Esophagus muscularis mucosa (tissue), 3 donors: ENCODE data around the gene IL20.

Experiments
- POLR2A ChIP-seq: fragments of 450-650 bp; IDR thresholded peaks from one replicate; pipeline ENCODE4 v1.6.1; 2017; ENCODE audit warnings: antibody characterized with exemption, moderate library complexity, mild to moderate bottlenecking, low read depth
- POLR2AphosphoS5 ChIP-seq, 2 donors: sonication (generic); formaldehyde crosslinking; IDR thresholded peaks; one replicate each; pipeline ENCODE4 v1.6.1; 2017; ENCODE audit warnings: antibody characterized with exemption in 2 of 2
- TF ChIP-seq, protein P1 (sequence below), 3 experiments: fragments of 200-600 bp in 2 of 3; fragments of 450-650 bp in 1 of 3; sonication (generic) in 2 of 3; IDR thresholded peaks; one replicate each; pipeline ENCODE4 v1.5.1; 2017 to 2019; ENCODE audit warnings: antibody characterized with exemption in 3 of 3, mild to moderate bottlenecking in 2 of 3, moderate library complexity in 1 of 3

- TF ChIP-seq POLR2AphosphoS5 (IDR thresholded peaks at IDR 0.05) (no peak), POLR2A (no peak)
- TF ChIP-seq, protein P1, sequence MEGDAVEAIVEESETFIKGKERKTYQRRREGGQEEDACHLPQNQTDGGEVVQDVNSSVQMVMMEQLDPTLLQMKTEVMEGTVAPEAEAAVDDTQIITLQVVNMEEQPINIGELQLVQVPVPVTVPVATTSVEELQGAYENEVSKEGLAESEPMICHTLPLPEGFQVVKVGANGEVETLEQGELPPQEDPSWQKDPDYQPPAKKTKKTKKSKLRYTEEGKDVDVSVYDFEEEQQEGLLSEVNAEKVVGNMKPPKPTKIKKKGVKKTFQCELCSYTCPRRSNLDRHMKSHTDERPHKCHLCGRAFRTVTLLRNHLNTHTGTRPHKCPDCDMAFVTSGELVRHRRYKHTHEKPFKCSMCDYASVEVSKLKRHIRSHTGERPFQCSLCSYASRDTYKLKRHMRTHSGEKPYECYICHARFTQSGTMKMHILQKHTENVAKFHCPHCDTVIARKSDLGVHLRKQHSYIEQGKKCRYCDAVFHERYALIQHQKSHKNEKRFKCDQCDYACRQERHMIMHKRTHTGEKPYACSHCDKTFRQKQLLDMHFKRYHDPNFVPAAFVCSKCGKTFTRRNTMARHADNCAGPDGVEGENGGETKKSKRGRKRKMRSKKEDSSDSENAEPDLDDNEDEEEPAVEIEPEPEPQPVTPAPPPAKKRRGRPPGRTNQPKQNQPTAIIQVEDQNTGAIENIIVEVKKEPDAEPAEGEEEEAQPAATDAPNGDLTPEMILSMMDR (IDR thresholded peaks at IDR 0.05), result no peak
Measured at GRCh38 chr1:206913766-206914537, 48.5 kb downstream of the IL20 start.
